IMR-90 (cell line): Measurements from ENCODE around the gene ADGRD1. TPM values are rescaled to one million over a fixed set of nuclear protein-coding genes. Genes with fewer than 3 reads are reported as not detected.

Experiments
- ATAC-seq: fragments of 200-7000 bp; cut with Tn5 transposase; 2 replicates; pipeline ENCODE4 v1.9.1; 2020; ENCODE audit warnings: low read depth, mild to moderate bottlenecking, moderate library complexity
- BruUV-seq: library from RNA; stranded (reverse); fragments of 400-500 nt; replicated peaks from 2 replicates; lab custom pipeline; 2021; lab: Mats Ljungman, UMichigan
- CTCF ChIA-PET: fragments of 300-600 bp; formaldehyde crosslinking; extraction: SDS; loops from one replicate; lab custom pipeline; 2021; ENCODE audit warnings: antibody characterized with exemption; lab: Yijun Ruan, JAX
- POLR2A ChIA-PET: fragments of 300-600 bp; sonication (Branson Sonifier 250); formaldehyde crosslinking; loops from one replicate; lab custom pipeline; 2022; ENCODE audit warnings: antibody characterized with exemption; ENCODE audit not compliant: unreplicated experiment; lab: Charles Lee
- DNase-seq: peaks from one replicate; pipeline ENCODE4 v3.0.0; 2013
- H2AFZ ChIP-seq: replicated peaks from 2 replicates; pipeline ENCODE3; 2013; ENCODE audit warnings: low read length, mild to moderate bottlenecking; ENCODE audit not compliant: poor library complexity
- H2AK5ac ChIP-seq: 2 replicates; pipeline ENCODE4 v1.6.1; 2013; ENCODE audit warnings: low read depth, low read length, inconsistent platforms
- H2AK9ac ChIP-seq: replicated peaks from 2 replicates; pipeline ENCODE3; 2013; ENCODE audit warnings: mild to moderate bottlenecking, low read depth, low read length, moderate library complexity; ENCODE audit not compliant: poor library complexity
- H2BK120ac ChIP-seq: 2 replicates; pipeline ENCODE4 v1.6.1; 2013; ENCODE audit warnings: low read depth, low read length, inconsistent platforms
- H2BK15ac ChIP-seq: 3 replicates; pipeline ENCODE4 v1.6.1; 2013; ENCODE audit warnings: low read depth, low read length, inconsistent platforms
- H2BK20ac ChIP-seq: 2 replicates; pipeline ENCODE4 v1.6.1; 2013; ENCODE audit warnings: low read depth, mild to moderate bottlenecking, inconsistent platforms, low read length, moderate library complexity
- H2BK5ac ChIP-seq: 2 replicates; pipeline ENCODE4 v1.6.1; 2013; ENCODE audit warnings: mild to moderate bottlenecking, low read depth, low read length, inconsistent platforms; ENCODE audit not compliant: poor library complexity, severe bottlenecking
- H3K14ac ChIP-seq: replicated peaks from 2 replicates; pipeline ENCODE4 v1.6.1; 2013; ENCODE audit warnings: low read depth, low read length, inconsistent platforms
- H3K18ac ChIP-seq: 2 replicates; pipeline ENCODE4 v1.6.1; 2013; ENCODE audit warnings: low read depth, low read length, control low read depth
- H3K23ac ChIP-seq: 2 replicates; pipeline ENCODE4 v1.6.1; 2013; ENCODE audit warnings: low read depth, low read length, inconsistent platforms
- H3K27ac ChIP-seq: 2 replicates; pipeline ENCODE4 v1.5.1; 2013; ENCODE audit warnings: mild to moderate bottlenecking, control low read depth, low read length; ENCODE audit not compliant: insufficient read depth
- H3K27me3 ChIP-seq: 2 replicates; pipeline ENCODE4 v1.6.1; 2013; ENCODE audit warnings: low read length; ENCODE audit not compliant: control insufficient read depth, insufficient read depth
- H3K36me3 ChIP-seq: 2 replicates; pipeline ENCODE4 v1.6.1; 2013; ENCODE audit warnings: low read length, mixed read lengths; ENCODE audit not compliant: control insufficient read depth, insufficient read depth
- H3K4ac ChIP-seq: 2 replicates; pipeline ENCODE4 v1.6.1; 2013; ENCODE audit warnings: low read depth, low read length, inconsistent platforms
- H3K4me1 ChIP-seq: 2 replicates; pipeline ENCODE4 v1.6.1; 2013; ENCODE audit warnings: low read length, mixed read lengths; ENCODE audit not compliant: control insufficient read depth, insufficient read depth
- H3K4me2 ChIP-seq: 2 replicates; pipeline ENCODE4 v1.6.1; 2013; ENCODE audit warnings: low read depth, mild to moderate bottlenecking, control low read depth, low read length, moderate library complexity
- H3K4me3 ChIP-seq: 2 replicates; pipeline ENCODE4 v1.5.1; 2013; ENCODE audit warnings: low read depth, mild to moderate bottlenecking, control low read depth, low read length, moderate library complexity; ENCODE audit not compliant: insufficient read depth
- H3K56ac ChIP-seq: 2 replicates; pipeline ENCODE4 v1.6.1; 2013; ENCODE audit warnings: low read length, inconsistent platforms; ENCODE audit not compliant: insufficient read depth; ENCODE audit errors: extremely low read depth
- H3K79me1 ChIP-seq, 2 experiments: 2 replicates each; pipeline ENCODE4 v1.6.1; 2013; ENCODE audit warnings: low read length in 2 of 2, inconsistent platforms in 1 of 2, low read depth in 1 of 2
- H3K9ac ChIP-seq: 2 replicates; pipeline ENCODE4 v1.6.1; 2013; ENCODE audit warnings: low read depth, low read length, control low read depth
- H3K9me1 ChIP-seq: 2 replicates; pipeline ENCODE4 v1.6.1; 2013; ENCODE audit warnings: low read length, inconsistent platforms; ENCODE audit not compliant: insufficient read depth
- H3K9me3 ChIP-seq: 2 replicates; pipeline ENCODE4 v1.6.1; 2013; ENCODE audit warnings: low read length; ENCODE audit not compliant: control insufficient read depth, insufficient read depth
- H4K20me1 ChIP-seq: 2 replicates; pipeline ENCODE4 v1.6.1; 2013; ENCODE audit warnings: low read length, inconsistent platforms; ENCODE audit not compliant: insufficient read depth
- H4K5ac ChIP-seq: 2 replicates; pipeline ENCODE4 v1.6.1; 2013; ENCODE audit warnings: mild to moderate bottlenecking, low read depth, low read length, control low read depth
- H4K8ac ChIP-seq, 2 experiments: 2 replicates each; pipeline ENCODE4 v1.6.1; 2013; ENCODE audit warnings: low read depth in 2 of 2, low read length in 2 of 2, control low read depth in 1 of 2, inconsistent platforms in 1 of 2
- H4K91ac ChIP-seq: 2 replicates; pipeline ENCODE4 v1.6.1; 2013; ENCODE audit warnings: low read depth, low read length, inconsistent platforms; ENCODE audit not compliant: insufficient read depth
- BHLHE40 ChIP-seq: fragments of 150-350 bp; IDR thresholded peaks from 2 replicates; pipeline ENCODE4 v1.6.1; 2016; ENCODE audit warnings: mild to moderate bottlenecking, low read depth, low read length
- CEBPB ChIP-seq: IDR thresholded peaks from 2 replicates; pipeline ENCODE4 v1.6.1; 2012; ENCODE audit warnings: low read depth, low read length, improper control_type of control experiment
- CHD1 ChIP-seq: IDR thresholded peaks from 2 replicates; pipeline ENCODE4 v1.6.1; 2012; ENCODE audit warnings: low read depth, low read length, improper control_type of control experiment
- ELK1 ChIP-seq: fragments of 150-350 bp; IDR thresholded peaks from 2 replicates; pipeline ENCODE4 v1.6.1; 2016; ENCODE audit warnings: low read depth, mild to moderate bottlenecking, low read length, moderate library complexity, borderline replicate concordance
- FOS ChIP-seq: fragments of 150-350 bp; IDR thresholded peaks from 2 replicates; pipeline ENCODE4 v1.6.1; 2016; ENCODE audit warnings: low read depth, low read length
- MAFK ChIP-seq: IDR thresholded peaks from 2 replicates; pipeline ENCODE4 v1.6.1; 2012; ENCODE audit warnings: low read depth, low read length, improper control_type of control experiment
- MAZ ChIP-seq: IDR thresholded peaks from 2 replicates; pipeline ENCODE4 v1.6.1; 2012; ENCODE audit warnings: low read depth, mild to moderate bottlenecking, low read length, improper control_type of control experiment, moderate library complexity, borderline replicate concordance
- MXI1 ChIP-seq: IDR thresholded peaks from 2 replicates; pipeline ENCODE4 v1.6.1; 2012; ENCODE audit warnings: low read depth, mild to moderate bottlenecking, low read length, moderate library complexity, borderline replicate concordance
- NFE2L2 ChIP-seq: fragments of 150-350 bp; IDR thresholded peaks from 2 replicates; pipeline ENCODE4 v1.6.1; 2016; ENCODE audit warnings: low read depth, mild to moderate bottlenecking, low read length
- POLR2A ChIP-seq: IDR thresholded peaks from 2 replicates; pipeline ENCODE4 v1.6.1; 2012; ENCODE audit warnings: mild to moderate bottlenecking, low read depth, low read length
- RAD21 ChIP-seq: IDR thresholded peaks from 2 replicates; pipeline ENCODE4 v1.6.1; 2012; ENCODE audit warnings: low read length, improper control_type of control experiment
- RCOR1 ChIP-seq: IDR thresholded peaks from 2 replicates; pipeline ENCODE4 v1.6.1; 2012; ENCODE audit warnings: mild to moderate bottlenecking, low read length, improper control_type of control experiment; ENCODE audit not compliant: insufficient replicate concordance
- RFX5 ChIP-seq: IDR thresholded peaks from 2 replicates; pipeline ENCODE4 v1.8.0; 2012; ENCODE audit warnings: low read depth, mild to moderate bottlenecking, low read length, moderate library complexity
- SMC3 ChIP-seq: fragments of 150-350 bp; IDR thresholded peaks from 2 replicates; pipeline ENCODE4 v1.6.1; 2016; ENCODE audit warnings: low read depth, mild to moderate bottlenecking, antibody characterized with exemption, low read length, moderate library complexity
- USF2 ChIP-seq: fragments of 150-350 bp; IDR thresholded peaks from 2 replicates; pipeline ENCODE4 v1.6.1; 2017; ENCODE audit warnings: mild to moderate bottlenecking, antibody characterized with exemption, low read length, low read depth
- WGBS, 2 experiments: methylation state at CpG; one replicate each; pipeline versions ENCODE4 v1.1.5 to v1.1.7; 2013; ENCODE audit warnings: missing lambda C conversion rate in 2 of 2; ENCODE audit not compliant: insufficient read length in 1 of 2; ENCODE audit errors: extremely low coverage in 2 of 2; 5-methylcytosine and 5-hydroxymethylcytosine counted together
- dilution Hi-C: fragments of 300-500 bp; cut with HindIII; formaldehyde crosslinking; loops from one replicate; pipeline ENCODE4 v1.14.3; 2018; ENCODE audit warnings: low sequenced_read_pairs; ENCODE audit not compliant: unreplicated experiment
- in situ Hi-C: fragments of 300-500 bp; cut with MboI; formaldehyde crosslinking; loops from 3 replicates; pipeline ENCODE4 v1.14.3; 2019; ENCODE audit warnings: low sequenced_read_pairs, inconsistent platforms, mixed read lengths
- intact Hi-C: fragments of 100-400 bp; cut with micrococcal nuclease; formaldehyde crosslinking; loops from 2 replicates; pipeline ENCODE4 v1.10.0; 2022
- polyA plus RNA-seq, 3 experiments: library from polyadenylated mRNA; depleted of rRNA; stranded (reverse); fragments of >200 nt; gene quantifications; 2 replicates each; pipeline ENCODE4 v1.2.3, GENCODE V29; 2012; ENCODE audit warnings: low replicate concordance in 1 of 3
- total RNA-seq: library from RNA; depleted of rRNA; stranded (reverse); fragments of >200 nt; gene quantifications from 2 replicates; pipeline ENCODE4 v1.2.3, GENCODE V29; 2012
- TF ChIP-seq, protein P1 (sequence below): conservative IDR thresholded peaks from 2 replicates; pipeline ENCODE4 v1.5.1; 2012; ENCODE audit warnings: mild to moderate bottlenecking, low read depth, low read length, improper control_type of control experiment

The ADGRD1 gene
- total and polyA plus RNA-seq, 2 of the 4 experiments (the other 2 are of a cell fraction), result not detected

GRCh38 chr12:131147894-131148293, 194.2 kb downstream of the ADGRD1 start:
- H2BK5ac ChIP-seq, result no peak overlapping the region
- H2BK120ac ChIP-seq, result no peak overlapping the region
- H3K4me1 ChIP-seq, result no peaks in the 10 kb centered on the region
- H3K27ac ChIP-seq, result no peak overlapping the region
- no peak overlapping the region for H4K8ac ChIP-seq
- no peak overlapping the region for H2BK20ac ChIP-seq
- in situ Hi-C loops (no loop called here), intact Hi-C loops (no loop called here), dilution Hi-C loops (no loop called here)
- H3K4me2 ChIP-seq, result no peak overlapping the region
- no TSS peak for BruUV-seq
- no peak for TF ChIP-seq POLR2A
- no peak for TF ChIP-seq NFE2L2
- TF ChIP-seq, protein P1, sequence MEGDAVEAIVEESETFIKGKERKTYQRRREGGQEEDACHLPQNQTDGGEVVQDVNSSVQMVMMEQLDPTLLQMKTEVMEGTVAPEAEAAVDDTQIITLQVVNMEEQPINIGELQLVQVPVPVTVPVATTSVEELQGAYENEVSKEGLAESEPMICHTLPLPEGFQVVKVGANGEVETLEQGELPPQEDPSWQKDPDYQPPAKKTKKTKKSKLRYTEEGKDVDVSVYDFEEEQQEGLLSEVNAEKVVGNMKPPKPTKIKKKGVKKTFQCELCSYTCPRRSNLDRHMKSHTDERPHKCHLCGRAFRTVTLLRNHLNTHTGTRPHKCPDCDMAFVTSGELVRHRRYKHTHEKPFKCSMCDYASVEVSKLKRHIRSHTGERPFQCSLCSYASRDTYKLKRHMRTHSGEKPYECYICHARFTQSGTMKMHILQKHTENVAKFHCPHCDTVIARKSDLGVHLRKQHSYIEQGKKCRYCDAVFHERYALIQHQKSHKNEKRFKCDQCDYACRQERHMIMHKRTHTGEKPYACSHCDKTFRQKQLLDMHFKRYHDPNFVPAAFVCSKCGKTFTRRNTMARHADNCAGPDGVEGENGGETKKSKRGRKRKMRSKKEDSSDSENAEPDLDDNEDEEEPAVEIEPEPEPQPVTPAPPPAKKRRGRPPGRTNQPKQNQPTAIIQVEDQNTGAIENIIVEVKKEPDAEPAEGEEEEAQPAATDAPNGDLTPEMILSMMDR, result no peak
- TF ChIP-seq ELK1, result no peak
- TF ChIP-seq CHD1, result no peak
- TF ChIP-seq CEBPB, result no peak
- TF ChIP-seq USF2, result no peak
- no peak for TF ChIP-seq MAZ
- TF ChIP-seq RAD21, result no peak
- no peak for TF ChIP-seq MAFK
- no peak for TF ChIP-seq RFX5
- TF ChIP-seq FOS, result no peak
- no peak for TF ChIP-seq RCOR1
- no peak for TF ChIP-seq MXI1
- no peak for TF ChIP-seq SMC3
- TF ChIP-seq BHLHE40, result no peak
- POLR2A ChIA-PET, result no interaction called here
- H3K9me1 ChIP-seq, result no peaks in the 10 kb centered on the region
- H2AK9ac ChIP-seq, result no peak overlapping the region
- no CpG with 5 or more reads among the region's 3 CpGs for WGBS, 2 experiments
- H3K4me3 ChIP-seq, result no peak overlapping the region
- H3K18ac ChIP-seq, result no peak overlapping the region
- no peak overlapping the region for H2AK5ac ChIP-seq
- H3K79me1 ChIP-seq, result no peaks in the 10 kb centered on the region
- DNase-seq (no peak), ATAC-seq (no peak)
- H4K91ac ChIP-seq, result no peak overlapping the region
- H3K9ac ChIP-seq, result no peak overlapping the region
- peaks cover 13% of the 10 kb centered on the region for H3K9me3 ChIP-seq
- H3K23ac ChIP-seq, result no peak overlapping the region
- no peak overlapping the region for H3K14ac ChIP-seq
- CTCF ChIA-PET, result no interaction called here
- H3K27me3 ChIP-seq, result no peaks in the 10 kb centered on the region
- no peak overlapping the region for H2BK15ac ChIP-seq
- no peaks in the 10 kb centered on the region for H3K36me3 ChIP-seq
- H4K5ac ChIP-seq, result no peak overlapping the region
- no peak overlapping the region for H2AFZ ChIP-seq
- H3K4ac ChIP-seq, result no peak overlapping the region
- H4K20me1 ChIP-seq, result no peaks in the 10 kb centered on the region
- H3K56ac ChIP-seq, result no peak overlapping the region
